ES-I3 (cell line): Measurements from ENCODE around the gene EFCAB8.
"Not testable (repeated sequence)": the region's sequence is repeated elsewhere in the genome, so short reads cannot be mapped to it uniquely, and the experiment has no call there.

ENCODE experiments used
- H3K36me3 ChIP-seq: 2 replicates; pipeline ENCODE4 v1.6.1; 2013; ENCODE audit warnings: mild to moderate bottlenecking, low read length, control low read depth, moderate library complexity; ENCODE audit not compliant: insufficient read depth
- H3K4me1 ChIP-seq: 2 replicates; pipeline ENCODE4 v1.6.1; 2013; ENCODE audit warnings: mild to moderate bottlenecking, control low read depth, low read length; ENCODE audit not compliant: insufficient read depth
- H3K9ac ChIP-seq: 2 replicates; pipeline ENCODE4 v1.6.1; 2013; ENCODE audit warnings: low read depth, mild to moderate bottlenecking, low read length, moderate library complexity
- H3K9me3 ChIP-seq: 2 replicates; pipeline ENCODE4 v1.6.1; 2013; ENCODE audit warnings: mild to moderate bottlenecking, low read length, moderate library complexity; ENCODE audit not compliant: control insufficient read depth, insufficient read depth

EFCAB8 gene

GRCh38 chr20:32967961-32968457, 109.3 kb downstream of the EFCAB8 start:
- H3K9ac ChIP-seq, result no peak overlapping the region
- peaks cover 21% of the 10 kb centered on the region for H3K4me1 ChIP-seq
- H3K36me3 ChIP-seq, result no peaks in the 10 kb centered on the region
- no peaks in the 10 kb centered on the region for H3K9me3 ChIP-seq

GRCh38 chr20:32968478-32969241, 109.9 kb downstream of the EFCAB8 start:
- Histone ChIP-seq H3K9ac (no peak overlapping the region), H3K36me3 (no peaks in the 10 kb centered on the region), H3K4me1 (peaks cover 27% of the 10 kb centered on the region), H3K9me3 (no peaks in the 10 kb centered on the region)

GRCh38 chr20:32969356-32970114, 110.8 kb downstream of the EFCAB8 start:
- Histone ChIP-seq H3K9ac (no peak overlapping the region), H3K36me3 (no peaks in the 10 kb centered on the region), H3K9me3 (no peaks in the 10 kb centered on the region), H3K4me1 (peaks cover 36% of the 10 kb centered on the region)

- H3K9me3 ChIP-seq, result no peaks in the 10 kb centered on the region
- peaks cover 41% of the 10 kb centered on the region for H3K4me1 ChIP-seq
- no peak overlapping the region for H3K9ac ChIP-seq
- no peaks in the 10 kb centered on the region for H3K36me3 ChIP-seq
Observed at GRCh38 chr20:32970115-32970972, 111.6 kb downstream of the EFCAB8 start.

- Histone ChIP-seq H3K9ac (no peak overlapping the region), H3K36me3 (no peaks in the 10 kb centered on the region), H3K4me1 (peaks cover 41% of the 10 kb centered on the region), H3K9me3 (no peaks in the 10 kb centered on the region)
Observed at GRCh38 chr20:32970973-32971300, 112.2 kb downstream of the EFCAB8 start.

GRCh38 chr20:32971703-32972161, 113.0 kb downstream of the EFCAB8 start:
- Histone ChIP-seq H3K9me3 (no peaks in the 10 kb centered on the region), H3K9ac (no peak overlapping the region), H3K36me3 (no peaks in the 10 kb centered on the region), H3K4me1 (peaks cover 41% of the 10 kb centered on the region)

GRCh38 chr20:32972181-32973076, 113.7 kb downstream of the EFCAB8 start:
- Histone ChIP-seq H3K4me1 (peaks cover 41% of the 10 kb centered on the region), H3K9me3 (no peaks in the 10 kb centered on the region), H3K36me3 (no peaks in the 10 kb centered on the region), H3K9ac (no peak overlapping the region)

GRCh38 chr20:32973077-32973717, 114.5 kb downstream of the EFCAB8 start:
- no peaks in the 10 kb centered on the region for H3K36me3 ChIP-seq
- H3K9ac ChIP-seq, result no peak overlapping the region
- no peaks in the 10 kb centered on the region for H3K9me3 ChIP-seq
- peaks cover 41% of the 10 kb centered on the region for H3K4me1 ChIP-seq

- H3K4me1 ChIP-seq, result peaks cover 41% of the 10 kb centered on the region
- H3K9ac ChIP-seq, H3K36me3 ChIP-seq, H3K9me3 ChIP-seq: not testable (repeated sequence)
Observed at GRCh38 chr20:32974204-32975064, 115.7 kb downstream of the EFCAB8 start.

GRCh38 chr20:32975121-32975520, 116.4 kb downstream of the EFCAB8 start:
- H3K4me1 ChIP-seq, result peaks cover 41% of the 10 kb centered on the region
- not testable (repeated sequence) for H3K9me3 ChIP-seq, H3K36me3 ChIP-seq, H3K9ac ChIP-seq

GRCh38 chr20:32975698-32976674, 117.3 kb downstream of the EFCAB8 start:
- no peaks in the 10 kb centered on the region for H3K9me3 ChIP-seq
- peaks cover 40% of the 10 kb centered on the region for H3K4me1 ChIP-seq
- H3K9ac ChIP-seq, result no peak overlapping the region
- no peaks in the 10 kb centered on the region for H3K36me3 ChIP-seq

GRCh38 chr20:32976746-32977145, 118.0 kb downstream of the EFCAB8 start:
- no peaks in the 10 kb centered on the region for H3K36me3 ChIP-seq
- H3K9ac ChIP-seq, result no peak overlapping the region
- no peaks in the 10 kb centered on the region for H3K9me3 ChIP-seq
- peaks cover 32% of the 10 kb centered on the region for H3K4me1 ChIP-seq
